Head of caudate nucleus (tissue), 42 donors: ENCODE measurements around the gene ICA1.
A peak's percentile ranks its signal among the peaks of the same experiment; 100 is the strongest.

Source experiments
- DNase-seq, 42 donors: peaks; one replicate each; pipeline versions ENCODE4 v3.0.0 to v3.0.0-alpha.2; 2020 to 2021; ENCODE audit warnings: mixed read lengths in 7 of 42
- intact Hi-C: fragments of 100-400 bp; cut with DNase I; formaldehyde crosslinking; loops from one replicate; pipeline ENCODE4 v1.15.0; 2022

Gene ICA1

DNA sequence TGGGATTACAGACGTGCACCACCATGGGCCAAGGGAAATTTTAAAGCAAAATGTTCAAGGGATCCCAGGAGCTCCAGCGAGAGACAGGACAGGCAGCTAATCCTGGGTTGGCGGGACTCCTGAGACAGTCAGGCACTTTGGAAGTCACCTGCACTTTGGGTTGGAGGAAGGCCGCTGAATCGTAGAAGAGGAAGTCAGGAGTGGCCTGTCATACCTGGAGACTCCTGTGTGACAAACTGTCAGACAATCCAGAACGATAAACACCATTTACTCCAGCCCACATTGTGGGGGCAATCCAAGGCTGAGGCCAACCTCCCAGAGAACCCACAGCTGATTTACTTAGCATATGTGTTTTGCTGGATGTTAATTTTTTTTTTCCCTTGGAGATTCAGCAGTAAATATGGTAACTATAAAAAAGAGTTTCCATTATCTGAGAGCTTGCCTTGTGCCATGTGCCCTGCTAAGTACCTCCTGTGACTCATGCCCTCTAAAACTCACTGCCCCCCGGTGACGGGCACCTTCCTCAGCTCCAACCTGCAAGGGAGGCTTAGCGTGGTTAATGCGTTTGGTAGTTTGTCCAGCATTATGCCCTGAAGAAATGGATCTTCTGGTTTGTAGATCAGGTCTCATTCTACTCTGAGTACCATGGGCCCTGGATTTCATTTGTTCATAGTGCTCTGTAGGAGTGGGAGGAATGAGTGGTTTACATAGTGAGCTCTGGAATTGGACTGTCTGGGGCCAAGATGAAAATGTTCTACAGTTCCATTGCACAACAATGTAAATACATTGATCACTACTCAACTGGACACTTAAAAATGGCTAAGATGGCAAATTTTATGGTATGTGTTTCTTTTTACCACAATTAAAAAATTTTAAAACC, 50.9 kb downstream of the ICA1 start:
- intact Hi-C loops = no loop called here
- no peak for DNase-seq

DNA sequence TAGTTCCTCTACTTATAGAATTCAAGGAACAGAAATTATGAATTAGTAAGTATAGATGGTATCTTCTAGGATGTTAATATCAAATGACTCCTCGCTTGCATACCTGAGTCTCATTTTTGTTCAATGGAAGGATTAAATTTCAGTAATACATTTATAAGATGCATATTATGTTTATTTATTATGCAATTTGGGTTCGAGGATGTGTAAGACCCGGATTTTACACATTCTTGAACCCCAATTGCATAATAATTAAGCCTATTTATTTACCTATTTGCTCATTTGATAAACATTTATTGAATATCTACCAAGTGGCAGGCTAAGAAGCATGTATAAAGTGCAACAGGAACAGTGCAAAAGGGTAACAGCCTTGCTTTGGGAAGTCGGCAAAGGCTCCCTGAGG, 52.6 kb downstream of the ICA1 start:
- intact Hi-C loops = no loop called here
- no peak for DNase-seq

DNA sequence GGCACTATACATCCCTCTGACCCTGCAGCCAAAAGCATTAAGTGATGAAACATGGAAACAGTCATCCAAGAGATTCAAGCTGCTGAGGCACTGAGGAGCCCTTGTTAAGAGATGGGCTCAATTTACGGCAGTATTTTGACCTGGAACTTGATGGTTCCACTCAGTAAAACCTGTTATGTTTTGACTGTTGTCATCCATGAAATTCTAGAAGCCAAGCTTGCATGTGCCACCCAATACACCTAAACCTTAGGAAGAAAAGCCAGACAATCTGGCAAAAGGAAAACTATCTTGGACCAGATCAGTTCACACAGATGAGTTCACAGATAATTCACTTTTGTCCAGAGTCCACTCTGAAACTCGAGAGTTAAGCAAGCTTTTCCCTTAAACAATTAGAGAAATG, 53.2 kb downstream of the ICA1 start:
- intact Hi-C loops = no loop called here
- DNase-seq = no peak

DNA sequence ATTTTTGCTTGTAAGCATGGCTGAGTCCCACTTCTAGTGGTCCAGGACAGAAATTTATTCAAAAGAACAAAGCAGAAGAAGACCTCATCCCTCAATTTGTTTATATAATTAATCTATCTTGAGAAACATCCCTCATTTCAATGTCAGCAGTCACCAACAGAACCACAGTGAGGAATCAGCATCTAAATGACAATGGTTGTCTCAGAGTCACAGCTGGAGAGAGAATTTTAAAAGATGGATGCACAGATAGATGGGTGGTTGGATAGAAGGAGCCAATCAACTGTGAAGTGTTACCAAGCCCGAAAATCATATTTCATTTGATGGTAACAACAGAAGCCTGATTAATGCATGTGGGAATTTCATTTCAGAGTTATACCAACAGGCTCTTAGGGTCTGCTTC, 55.0 kb downstream of the ICA1 start:
- no peak for DNase-seq
- intact Hi-C loops = no loop called here

DNA sequence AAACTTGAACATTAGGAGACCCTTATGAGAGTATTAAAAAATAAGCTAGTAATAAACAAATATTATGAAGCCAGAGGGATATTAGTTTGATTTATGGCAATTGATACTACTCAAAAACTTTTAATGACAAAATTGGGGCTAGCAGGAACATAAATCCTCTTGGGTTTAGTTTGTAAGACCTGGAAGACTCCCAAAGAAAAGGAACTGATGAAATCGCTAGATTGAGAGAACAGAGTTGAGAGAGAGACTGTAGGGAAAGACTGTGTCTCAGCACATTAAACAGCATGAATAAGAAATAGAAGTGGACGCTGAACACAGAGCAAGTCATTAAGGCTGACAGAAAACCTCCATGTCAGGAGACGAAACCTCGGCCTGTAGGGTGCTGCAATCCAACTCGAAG, 56.4 kb downstream of the ICA1 start:
- no peak for DNase-seq
- intact Hi-C loops = no loop called here

DNA sequence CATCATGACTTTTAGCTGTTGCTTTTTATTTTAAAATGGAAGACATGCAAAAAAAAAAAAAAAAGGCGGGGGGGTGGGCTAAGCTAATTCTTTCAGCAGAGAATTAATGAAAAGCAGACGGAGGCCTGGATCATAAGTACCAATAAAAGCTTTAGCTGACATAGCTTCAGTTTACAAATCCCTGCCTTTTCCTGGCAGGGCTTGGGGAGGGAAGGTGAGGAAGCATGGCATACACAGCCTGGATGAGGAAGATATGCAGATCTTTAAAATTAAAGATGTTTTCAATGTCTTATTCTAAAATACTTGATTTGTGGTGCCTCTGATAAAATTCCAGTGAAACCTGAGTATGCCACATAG, 57.0 kb downstream of the ICA1 start:
- DNase-seq = no peak
- intact Hi-C loops = no loop called here

DNA sequence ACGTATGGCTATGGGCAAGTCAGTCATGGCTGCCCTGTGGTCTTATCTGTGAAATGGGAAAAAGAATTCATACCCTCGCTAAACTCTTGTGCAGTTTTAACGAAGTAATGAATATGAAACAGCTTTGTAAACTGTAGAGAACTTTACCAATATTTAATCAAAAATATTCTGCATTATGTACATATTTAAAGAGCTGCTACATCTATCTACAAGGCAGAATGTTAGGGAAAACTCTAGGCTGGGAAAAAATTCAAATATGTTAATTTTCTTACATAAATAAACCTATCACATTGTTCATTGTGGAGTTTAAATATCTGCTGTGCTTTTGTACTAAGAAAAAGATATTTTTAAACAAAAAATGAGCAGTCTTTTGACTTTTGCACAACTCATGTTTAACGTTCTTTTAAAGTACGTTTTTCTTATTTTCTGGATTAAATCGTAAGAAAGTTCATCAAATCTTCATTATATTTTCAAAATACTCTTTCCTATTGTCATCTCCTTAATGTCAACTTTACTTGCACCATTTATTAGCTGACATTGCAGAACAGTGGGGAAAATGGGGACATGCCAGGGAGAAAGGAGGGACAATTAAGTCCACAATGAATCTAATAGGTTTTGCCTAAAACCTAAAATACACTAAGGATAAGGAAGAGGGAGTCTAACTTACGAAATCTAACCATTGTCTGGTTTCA, 57.5 kb downstream of the ICA1 start:
- intact Hi-C loops = no loop called here
- DNase-seq = no peak

DNA sequence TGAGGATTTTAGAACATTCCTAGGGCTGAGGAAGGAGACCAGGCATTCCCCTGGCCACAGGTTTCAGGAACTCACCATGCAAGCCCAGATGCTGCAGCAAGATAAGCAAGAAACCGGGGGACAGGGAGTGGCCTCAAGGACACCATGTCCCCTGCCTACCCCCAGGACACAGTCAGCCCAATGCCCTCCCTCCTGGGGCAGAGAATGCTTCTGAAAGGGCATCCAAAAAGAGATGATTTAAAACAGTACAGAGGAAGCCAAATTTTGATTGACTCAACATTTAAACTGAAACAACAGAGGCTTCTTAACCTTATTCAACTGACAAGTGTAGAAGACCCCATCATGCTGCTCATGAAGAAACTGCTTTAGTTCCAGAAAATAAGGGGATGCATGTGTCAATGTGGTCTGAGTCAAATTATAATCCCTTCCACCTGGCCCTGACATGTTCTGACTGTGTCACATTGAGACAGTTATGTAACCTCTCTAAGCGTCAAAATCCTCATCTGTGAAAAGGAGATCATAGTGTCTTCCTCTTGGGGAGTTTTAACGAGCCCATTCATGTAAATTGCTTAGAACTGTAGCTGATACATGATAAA, 60.0 kb downstream of the ICA1 start:
- DNase-seq = no peak
- intact Hi-C loops = no loop called here

DNA sequence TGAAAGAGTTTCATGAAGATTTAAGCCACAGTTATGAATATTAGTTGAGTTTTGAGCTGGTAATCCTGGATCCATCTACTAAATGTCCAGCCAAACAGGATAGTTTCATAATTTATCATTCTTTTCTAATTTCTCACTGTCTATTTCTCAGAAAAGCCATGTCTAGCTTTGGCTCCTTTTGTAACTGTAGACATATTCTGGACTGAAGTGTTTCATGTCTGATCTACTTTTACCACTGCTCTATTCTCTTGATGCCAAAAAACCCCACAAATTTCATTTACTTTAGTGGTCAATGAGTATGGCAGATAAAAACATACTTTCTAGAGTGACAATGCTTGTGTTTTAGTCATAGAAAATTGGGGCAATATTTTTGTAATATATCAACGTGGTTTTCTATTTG, 61.2 kb downstream of the ICA1 start:
- no peak for DNase-seq
- intact Hi-C loops = no loop called here

DNA sequence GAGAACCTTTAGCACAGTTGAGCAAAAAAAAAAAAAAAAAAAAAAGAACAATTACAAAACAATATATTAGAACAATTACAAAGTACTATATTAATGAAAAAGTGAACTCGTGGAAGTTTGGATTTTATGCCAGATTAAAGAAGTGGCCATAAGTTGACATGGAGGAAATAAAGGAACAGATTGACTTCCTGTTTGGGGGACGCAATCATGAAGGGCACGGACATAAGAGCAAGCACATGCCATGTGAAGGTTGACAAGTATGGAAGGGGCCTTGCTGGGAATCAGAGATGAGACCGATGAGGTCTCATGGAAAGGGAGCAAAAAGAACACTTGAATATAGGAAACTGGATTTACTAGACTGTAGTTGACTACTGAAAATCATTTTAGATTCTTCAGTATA, 61.7 kb downstream of the ICA1 start:
- intact Hi-C loops = no loop called here
- DNase-seq = no peak

DNA sequence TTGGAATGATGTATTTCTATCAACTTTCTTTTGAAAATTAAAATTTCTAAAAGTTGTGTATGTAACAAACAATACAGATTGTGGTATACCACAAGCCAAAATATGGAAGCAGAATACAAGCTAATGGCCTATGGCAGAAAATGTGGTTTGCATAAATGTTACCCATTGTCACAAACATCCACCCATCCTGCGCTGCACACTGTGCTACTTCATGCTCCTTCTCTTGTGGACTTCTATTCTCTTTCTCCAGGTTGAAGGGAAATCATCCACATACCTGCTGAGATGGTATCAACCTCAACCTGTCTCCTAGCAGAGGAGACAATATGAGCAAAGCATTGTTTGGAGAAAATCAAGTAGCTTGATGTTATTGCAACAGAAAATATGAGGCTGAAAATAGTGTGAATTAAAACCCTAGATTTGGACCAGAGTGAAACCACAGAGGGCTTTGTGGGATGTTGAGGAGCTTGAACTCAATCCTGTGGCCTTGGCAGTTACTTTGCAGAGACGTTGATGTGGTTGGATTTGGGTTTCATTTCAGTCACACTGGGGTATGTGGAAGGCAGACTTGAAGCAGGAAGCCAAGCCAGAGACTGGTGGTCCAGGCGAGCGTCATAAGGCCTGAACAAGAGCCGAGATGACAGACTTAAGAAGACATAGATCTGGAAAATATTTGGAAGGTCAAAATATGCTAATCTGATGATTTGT, 63.8 kb downstream of the ICA1 start:
- DNase-seq = no peak
- intact Hi-C loops = no loop called here

DNA sequence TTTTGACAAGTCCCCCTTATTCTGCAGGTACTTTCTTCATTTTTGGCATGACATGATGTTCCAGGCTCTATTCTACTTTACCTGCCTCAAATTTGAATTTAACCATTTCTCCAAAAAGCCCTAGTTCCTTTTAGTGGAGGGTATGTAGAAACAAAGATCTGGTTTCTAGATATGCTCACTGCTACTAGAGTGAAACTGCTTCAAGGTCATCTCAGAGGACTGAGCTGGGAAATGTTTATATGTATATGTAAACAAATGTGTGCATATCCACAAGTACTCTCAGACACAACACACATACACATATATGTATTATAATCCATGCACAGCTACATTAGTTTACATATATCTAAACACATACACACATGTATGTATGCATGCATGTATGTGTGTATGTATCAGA, 69.1 kb downstream of the ICA1 start:
- intact Hi-C loops = no loop called here
- no peak for DNase-seq

DNA sequence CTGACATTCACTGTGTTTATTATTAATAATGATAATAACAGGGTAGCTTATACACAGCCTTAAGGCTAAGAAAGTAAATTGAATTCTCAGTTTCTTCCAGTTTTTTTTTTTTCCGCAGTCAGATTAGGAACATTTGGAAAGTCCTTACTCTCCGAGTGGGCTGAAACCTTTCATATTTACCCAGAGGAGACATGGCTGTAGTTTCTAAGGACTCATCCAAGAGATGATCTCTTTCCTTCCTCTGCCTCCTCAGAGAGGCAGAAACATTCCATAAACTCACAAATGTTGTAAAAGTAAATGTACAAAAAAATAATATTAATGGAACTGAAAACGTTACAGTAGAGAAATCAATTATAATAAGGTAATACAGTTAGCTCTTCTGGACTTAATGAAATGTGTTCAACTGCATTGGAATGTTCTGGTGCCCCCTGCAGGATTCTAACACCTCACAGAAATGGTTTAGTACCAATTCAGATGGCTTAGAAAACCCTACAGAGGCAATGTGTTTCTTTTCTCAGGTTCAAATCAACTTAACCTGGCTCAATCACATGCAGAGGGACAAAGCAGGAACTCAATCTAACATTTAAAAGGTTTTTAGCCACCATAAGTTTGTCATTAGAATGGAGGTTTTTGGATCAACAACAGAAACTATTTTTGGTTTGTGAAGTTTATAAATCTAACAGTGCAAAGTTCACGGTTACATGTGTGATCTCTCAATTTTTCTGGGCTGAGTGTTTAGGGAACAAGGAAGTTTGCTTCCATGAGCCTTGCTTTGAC, 71.7 kb downstream of the ICA1 start:
- DNase-seq = peak in 39 of 42 donors; percentile 19 to 85 (median 69)

DNA sequence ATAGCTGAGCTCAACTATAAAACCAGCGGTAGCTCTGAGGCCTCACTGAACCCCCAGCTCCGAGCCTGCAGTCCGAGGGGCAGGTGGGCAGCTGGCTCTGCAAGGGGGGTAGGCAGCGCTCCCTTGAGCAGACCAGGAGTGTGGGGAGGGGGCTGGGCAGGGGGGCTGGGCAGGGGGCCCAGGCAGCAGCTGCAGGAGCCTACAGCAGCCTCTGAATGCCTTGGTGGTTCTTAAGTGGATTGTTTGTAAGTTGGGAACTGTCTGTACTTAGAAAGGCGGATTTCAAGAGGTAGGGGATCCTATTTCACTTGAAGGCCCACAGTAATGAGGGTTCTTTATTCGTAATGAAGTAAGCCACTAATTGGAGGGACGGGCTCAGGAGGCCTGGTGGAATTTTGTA, 72.3 kb downstream of the ICA1 start:
- intact Hi-C loops = no loop called here
- DNase-seq = peak in 1 of 42 donors; percentile 28

More for the DNA sequence above, 71.7 kb downstream of the ICA1 start:
- intact Hi-C loops = no loop called here

DNA sequence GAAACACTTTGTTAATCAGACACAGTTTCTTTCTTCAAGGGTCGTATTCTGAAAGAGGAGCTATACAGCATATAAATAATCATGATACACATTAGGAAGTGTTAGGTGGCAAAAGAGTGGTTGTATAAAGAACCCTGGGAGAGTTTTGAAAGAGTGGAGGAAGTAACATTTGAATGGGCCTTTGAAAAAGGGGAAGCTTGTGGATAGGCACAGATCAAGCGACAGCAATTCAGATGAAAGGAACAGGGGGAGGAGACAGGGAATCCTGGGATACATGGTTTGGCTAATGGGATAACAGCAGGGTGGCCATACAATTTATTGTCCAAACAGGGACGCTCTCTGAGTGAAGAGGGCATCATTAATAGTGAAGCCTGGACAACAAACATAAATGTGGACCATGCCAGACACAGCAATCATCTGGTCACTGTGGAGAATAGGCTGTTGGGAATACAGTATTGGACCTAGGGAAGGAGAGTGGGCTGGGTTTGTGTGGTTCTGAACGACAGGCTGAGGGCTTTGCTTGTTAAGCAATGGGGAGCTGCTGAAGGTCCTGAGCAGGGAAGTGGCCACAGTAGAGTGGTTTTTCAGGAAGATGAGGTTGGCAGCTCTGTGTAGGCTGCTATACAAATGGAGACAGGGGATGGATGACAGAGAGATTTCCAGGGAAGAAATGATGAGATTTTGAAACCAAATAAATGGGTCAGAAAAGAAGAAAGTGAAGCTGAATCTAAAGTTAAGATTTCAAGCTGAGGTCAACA, 75.9 kb downstream of the ICA1 start:
- intact Hi-C loops = no loop called here
- no peak for DNase-seq

DNA sequence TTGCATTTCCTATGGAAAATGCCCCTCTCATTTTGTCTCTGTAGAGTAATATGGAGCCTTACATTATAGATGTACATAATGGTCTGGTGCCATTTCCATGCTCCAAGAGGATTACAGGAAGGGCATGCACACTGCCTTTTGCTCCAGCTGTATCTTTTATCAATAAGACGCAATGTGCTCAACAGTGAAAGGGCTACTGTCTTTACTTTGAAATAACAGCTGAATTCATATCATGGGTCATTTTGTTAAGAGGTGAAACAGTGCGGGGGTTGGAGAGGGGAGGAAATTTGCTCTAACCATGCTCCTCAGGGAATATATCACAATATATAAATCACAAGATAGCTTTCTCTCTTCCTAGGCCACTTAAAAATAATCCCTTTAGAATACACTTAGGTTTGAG, 77.7 kb downstream of the ICA1 start:
- intact Hi-C loops = no loop called here
- no peak for DNase-seq

DNA sequence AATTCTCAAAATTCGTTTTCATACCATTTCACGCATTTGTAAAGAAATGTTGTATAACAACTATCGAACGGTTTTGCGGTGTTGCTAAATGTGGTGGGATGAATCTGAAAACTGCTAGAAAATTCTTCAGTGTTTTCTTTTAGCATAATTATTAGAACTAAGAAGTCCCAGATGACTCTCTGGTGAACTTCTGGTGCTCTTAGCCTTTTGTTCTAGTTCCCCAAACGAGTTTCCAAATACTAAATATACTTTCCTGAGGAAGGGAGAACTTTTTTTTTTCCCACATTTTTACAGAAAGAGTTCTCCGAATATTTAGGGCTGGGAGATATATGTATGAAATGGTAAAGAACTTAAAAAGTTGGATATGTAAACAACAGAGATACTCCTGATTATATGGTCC, 82.5 kb downstream of the ICA1 start:
- intact Hi-C loops = no loop called here
- DNase-seq = no peak

DNA sequence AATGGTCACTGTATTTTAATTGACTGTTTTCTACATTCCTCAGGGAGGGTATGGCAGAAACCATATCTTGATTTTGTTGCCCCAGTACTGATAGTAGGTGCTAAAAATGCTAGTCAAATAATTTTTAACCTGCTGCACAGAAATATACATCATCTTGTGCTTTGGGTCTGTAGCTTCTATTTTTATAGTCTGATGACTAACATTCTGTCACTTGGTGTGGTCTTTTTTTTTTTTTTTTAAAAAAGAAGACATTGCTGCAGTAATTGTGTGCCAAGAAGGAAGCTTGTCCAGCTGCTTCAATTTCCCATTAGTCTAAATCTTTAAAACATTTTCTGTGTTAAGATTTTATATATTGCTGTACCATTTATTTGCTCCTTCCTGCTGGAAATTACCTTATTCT, 83.6 kb downstream of the ICA1 start:
- DNase-seq = no peak

More for the DNA sequence above, 83.6 kb downstream of the ICA1 start:
- intact Hi-C loops = no loop called here
